HFFc6 (cell line): ENCODE measurements around the gene ADORA2A. TPM values are rescaled to one million over a fixed set of nuclear protein-coding genes. Genes with fewer than 3 reads are reported as not detected.

Source experiments
- DNase-seq: peaks from one replicate; pipeline ENCODE4 v3.0.0-alpha.2; 2018
- H3K27ac Mint-ChIP-seq: 2 replicates; pipeline ENCODE4 v1.8.0; 2020; ENCODE audit warnings: mild to moderate bottlenecking, mixed read lengths
- H3K27me3 Mint-ChIP-seq: 2 replicates; pipeline ENCODE4 v1.8.0; 2021; ENCODE audit warnings: mild to moderate bottlenecking, moderate library complexity, mixed read lengths; ENCODE audit not compliant: insufficient read depth
- H3K36me3 Mint-ChIP-seq: 2 replicates; pipeline ENCODE4 v1.8.0; 2021; ENCODE audit warnings: low read depth, mixed read lengths
- H3K4me1 Mint-ChIP-seq: 2 replicates; pipeline ENCODE4 v1.8.0; 2020; ENCODE audit warnings: low read depth, mixed read lengths
- H3K4me3 Mint-ChIP-seq: 2 replicates; pipeline ENCODE4 v1.8.0; 2020; ENCODE audit warnings: mild to moderate bottlenecking, moderate library complexity, mixed read lengths
- H3K9me3 Mint-ChIP-seq: 2 replicates; pipeline ENCODE4 v1.8.0; 2020; ENCODE audit warnings: mild to moderate bottlenecking, mixed read lengths
- total RNA-seq, 6 experiments: library from RNA; stranded (reverse); fragmentation: NEBNext Ultra II Directional; extraction: Animal tissue kit (Norgen Biotek cat#: 25700); gene quantifications; 2 replicates in 1 of 6; 3 replicates in 5 of 6; pipeline ENCODE4 v1.2.3, GENCODE V29; 2021
- TF ChIP-seq, protein P1 (sequence below): fragments of 200-600 bp; sonication (generic); IDR thresholded peaks from 2 replicates; pipeline ENCODE4 v1.5.0; 2021; ENCODE audit warnings: antibody characterized with exemption, mild to moderate bottlenecking

The ADORA2A gene
- total RNA-seq, 6 experiments from 2014 or later = 1.1 to 2.9 (median 1.4) TPM

DNA sequence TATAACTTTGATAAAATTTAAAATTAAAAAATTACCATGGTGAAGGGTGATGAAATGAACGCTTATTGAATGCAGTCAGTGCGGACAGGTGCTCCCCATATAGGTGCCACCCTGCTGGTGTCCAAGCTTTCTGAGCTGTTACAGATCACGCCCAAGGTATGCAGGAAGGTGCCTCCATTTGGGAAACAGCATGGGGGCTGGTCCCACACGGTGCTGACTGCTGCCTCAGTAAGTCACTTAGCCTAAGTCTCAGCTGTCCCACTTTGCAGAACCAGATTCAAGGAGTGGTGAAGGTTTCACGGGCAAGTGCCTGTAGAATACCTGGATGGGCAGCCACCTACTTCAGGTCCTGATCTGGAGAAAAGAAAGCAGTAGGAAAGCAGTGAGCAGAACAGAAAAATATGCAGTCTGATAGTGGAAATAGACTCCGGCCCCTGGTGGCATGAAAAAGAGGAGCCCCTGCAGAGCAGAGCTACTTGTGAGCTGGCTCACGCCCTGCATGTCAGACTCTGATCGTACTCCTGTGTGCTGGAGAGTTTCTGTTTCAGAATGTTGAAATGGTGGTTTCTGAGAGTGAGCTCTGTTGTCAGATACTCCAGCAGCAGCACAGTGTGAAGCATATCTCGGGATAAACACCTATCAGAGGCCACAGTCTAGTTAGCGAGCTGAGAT is 33.2 kb downstream of the ADORA2A start:
- TF ChIP-seq, protein P1, sequence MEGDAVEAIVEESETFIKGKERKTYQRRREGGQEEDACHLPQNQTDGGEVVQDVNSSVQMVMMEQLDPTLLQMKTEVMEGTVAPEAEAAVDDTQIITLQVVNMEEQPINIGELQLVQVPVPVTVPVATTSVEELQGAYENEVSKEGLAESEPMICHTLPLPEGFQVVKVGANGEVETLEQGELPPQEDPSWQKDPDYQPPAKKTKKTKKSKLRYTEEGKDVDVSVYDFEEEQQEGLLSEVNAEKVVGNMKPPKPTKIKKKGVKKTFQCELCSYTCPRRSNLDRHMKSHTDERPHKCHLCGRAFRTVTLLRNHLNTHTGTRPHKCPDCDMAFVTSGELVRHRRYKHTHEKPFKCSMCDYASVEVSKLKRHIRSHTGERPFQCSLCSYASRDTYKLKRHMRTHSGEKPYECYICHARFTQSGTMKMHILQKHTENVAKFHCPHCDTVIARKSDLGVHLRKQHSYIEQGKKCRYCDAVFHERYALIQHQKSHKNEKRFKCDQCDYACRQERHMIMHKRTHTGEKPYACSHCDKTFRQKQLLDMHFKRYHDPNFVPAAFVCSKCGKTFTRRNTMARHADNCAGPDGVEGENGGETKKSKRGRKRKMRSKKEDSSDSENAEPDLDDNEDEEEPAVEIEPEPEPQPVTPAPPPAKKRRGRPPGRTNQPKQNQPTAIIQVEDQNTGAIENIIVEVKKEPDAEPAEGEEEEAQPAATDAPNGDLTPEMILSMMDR = no peak
- no peak overlapping the region for H3K27ac Mint-ChIP-seq
- no peaks in the 10 kb centered on the region for H3K9me3 Mint-ChIP-seq
- H3K27me3 Mint-ChIP-seq = peaks cover 2% of the 10 kb centered on the region
- DNase-seq = no peak
- peaks cover 21% of the 10 kb centered on the region for H3K4me1 Mint-ChIP-seq
- H3K36me3 Mint-ChIP-seq = no peaks in the 10 kb centered on the region
- peak overlapping the region; percentile 2; the same call in 1 of the 2 replicates for H3K4me3 Mint-ChIP-seq

DNA sequence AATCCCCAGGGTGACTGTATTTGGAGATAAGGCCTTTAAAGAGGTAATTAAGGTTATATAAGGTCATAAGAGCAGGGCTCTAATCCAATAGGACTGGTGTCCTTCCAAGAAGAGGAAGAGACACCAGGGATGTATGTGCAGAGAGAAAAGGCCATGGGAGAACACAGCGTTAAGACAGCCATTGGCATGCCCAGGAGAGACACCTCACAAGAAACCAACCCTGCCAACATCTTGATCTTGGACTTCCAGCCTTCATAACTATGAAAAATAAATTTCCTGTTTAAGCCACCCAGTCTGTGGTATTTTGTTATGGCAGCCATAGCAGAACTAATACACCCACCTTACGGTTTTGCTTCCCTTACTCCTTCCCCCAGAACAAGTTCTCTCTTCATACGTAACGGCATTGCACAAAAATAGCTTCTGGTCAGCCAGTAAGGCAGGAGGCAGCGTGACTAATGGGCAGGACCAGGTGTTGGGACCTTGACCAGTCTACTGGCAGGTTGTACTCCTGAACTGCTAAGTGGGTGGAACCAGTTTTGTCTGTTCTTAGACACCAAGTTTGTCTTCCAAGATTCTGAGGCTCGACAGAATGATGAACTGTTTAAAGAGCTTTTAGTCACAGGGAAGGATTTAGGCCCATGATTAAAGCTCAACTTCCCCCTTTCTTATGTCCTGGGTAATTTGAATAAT is 35.8 kb downstream of the ADORA2A start:
- no peak for DNase-seq
- Mint-ChIP-seq H3K4me3 (no peak overlapping the region), H3K4me1 (peaks cover 44% of the 10 kb centered on the region), H3K27me3 (peaks cover 2% of the 10 kb centered on the region; the same call in 1 of the 2 replicates), H3K9me3 (no peaks in the 10 kb centered on the region), H3K27ac (no peak overlapping the region), H3K36me3 (no peaks in the 10 kb centered on the region)
- TF ChIP-seq, protein P1 = no peak

DNA sequence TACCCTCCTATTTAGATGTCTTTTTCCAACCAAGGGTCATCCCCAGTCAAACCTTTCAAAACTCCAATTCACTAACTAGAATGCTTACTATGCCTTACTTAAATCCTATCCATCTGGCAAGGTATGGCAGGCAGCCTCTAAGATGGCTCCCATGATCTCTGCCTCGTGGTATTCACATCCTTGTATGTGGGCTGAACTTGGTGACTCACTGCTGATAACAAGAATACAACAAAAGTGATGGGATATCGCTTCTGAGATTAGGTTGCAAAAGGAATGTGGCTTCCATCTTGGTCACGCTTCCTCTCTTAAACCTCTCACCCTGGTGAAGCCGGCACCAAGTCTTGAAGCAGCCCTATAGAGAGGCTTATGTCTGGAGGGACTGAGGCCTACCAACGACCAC is 38.2 kb downstream of the ADORA2A start:
- Mint-ChIP-seq H3K27me3 (peaks cover 2% of the 10 kb centered on the region; the same call in 1 of the 2 replicates), H3K27ac (peak overlapping the region; percentile 81), H3K4me3 (no peak overlapping the region), H3K4me1 (peaks cover 34% of the 10 kb centered on the region), H3K36me3 (no peaks in the 10 kb centered on the region), H3K9me3 (no peaks in the 10 kb centered on the region)
- TF ChIP-seq, protein P1 = no peak
- DNase-seq = peak; percentile 25

DNA sequence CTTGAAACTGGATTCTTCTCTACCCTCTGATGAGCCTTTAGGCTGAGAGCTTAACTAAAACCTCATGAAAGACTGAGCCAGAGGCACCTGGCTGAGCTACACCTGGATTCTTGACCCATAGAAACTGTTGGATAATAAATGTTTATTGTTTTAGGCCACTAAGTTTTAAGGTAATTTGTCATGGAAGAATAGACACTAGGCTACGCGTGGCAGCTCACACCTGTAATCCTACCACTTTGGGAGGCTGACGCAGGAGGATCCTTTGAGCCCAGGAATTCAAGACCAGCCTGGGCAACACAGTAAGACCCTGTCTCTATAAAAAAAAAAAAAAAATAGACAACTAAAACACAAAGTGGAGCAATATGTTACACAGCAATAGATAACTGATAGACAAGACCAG is 38.6 kb downstream of the ADORA2A start:
- H3K9me3 Mint-ChIP-seq = no peaks in the 10 kb centered on the region
- peaks cover 30% of the 10 kb centered on the region for H3K4me1 Mint-ChIP-seq
- H3K27ac Mint-ChIP-seq = peak overlapping the region; percentile 81
- H3K4me3 Mint-ChIP-seq = peak overlapping the region; percentile 44; the same call in 1 of the 2 replicates
- no peak for DNase-seq
- no peaks in the 10 kb centered on the region for H3K36me3 Mint-ChIP-seq
- TF ChIP-seq, protein P1 = no peak
- H3K27me3 Mint-ChIP-seq = peaks cover 2% of the 10 kb centered on the region; the same call in 1 of the 2 replicates

DNA sequence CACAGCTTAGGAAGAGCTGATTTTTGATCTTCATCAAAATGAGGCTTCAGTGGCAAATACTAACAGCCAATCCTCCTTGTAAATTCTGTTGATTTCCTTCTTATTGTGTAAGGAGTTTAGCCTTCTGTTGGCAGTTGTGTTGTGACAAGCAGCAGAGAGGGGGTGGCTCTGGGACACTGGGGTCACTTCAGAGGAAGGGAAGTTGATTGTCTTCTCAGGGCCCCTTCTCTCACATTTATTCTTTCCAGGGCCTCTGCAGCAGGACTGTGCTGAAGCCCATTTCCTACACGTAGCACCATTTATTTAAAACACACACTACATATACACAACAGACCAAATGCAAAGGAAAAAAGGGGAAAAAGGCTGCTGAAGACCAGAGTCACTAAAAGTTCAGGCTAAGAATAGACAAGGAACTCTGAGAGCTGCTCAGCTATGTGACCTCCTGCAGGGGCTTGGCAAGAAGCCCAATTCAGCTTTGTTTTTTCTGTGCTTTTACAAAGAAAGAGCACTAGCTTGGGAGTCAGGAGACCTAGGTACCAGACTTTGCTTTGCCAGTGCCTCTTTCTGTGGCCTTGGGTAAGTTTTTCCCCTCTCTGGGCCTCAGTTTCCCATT is 39.4 kb downstream of the ADORA2A start:
- Mint-ChIP-seq H3K27me3 (peaks cover 2% of the 10 kb centered on the region; the same call in 1 of the 2 replicates), H3K4me3 (peak overlapping the region; percentile 44; the same call in 1 of the 2 replicates), H3K4me1 (peaks cover 36% of the 10 kb centered on the region), H3K36me3 (no peaks in the 10 kb centered on the region), H3K27ac (peak overlapping the region; percentile 81), H3K9me3 (no peaks in the 10 kb centered on the region)
- DNase-seq = peak; percentile 53
- TF ChIP-seq, protein P1 = no peak
